ENCODE results near the gene ATP5PF. TPM values are rescaled to one million over a fixed set of nuclear protein-coding genes. Genes with fewer than 3 reads are reported as not detected.
"Not testable (repeated sequence)": the region's sequence is repeated elsewhere in the genome, so short reads cannot be mapped to it uniquely, and the experiment has no call there.

ATP5PF gene, protein sequence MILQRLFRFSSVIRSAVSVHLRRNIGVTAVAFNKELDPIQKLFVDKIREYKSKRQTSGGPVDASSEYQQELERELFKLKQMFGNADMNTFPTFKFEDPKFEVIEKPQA
- 127 and 154 TPM in 2 replicates for total RNA-seq (2014; rRNA removed; shearing (Covaris generic))
- 719 and 751 TPM in 2 replicates for polyA plus RNA-seq (2016; fragmentation: Nextera tagmentation; extraction: Ambion mirVana)
- long read RNA-seq, transcript ATP5PF-205 (5 exons, 589 nt), result minor isoform, 6 of 154 reads
- long read RNA-seq, transcript ATP5PF-201 (4 exons, 614 nt), result major isoform, 126 of 154 reads
- long read RNA-seq, transcript ATP5PF-204 (4 exons, 1,179 nt), result minor isoform, 9 of 154 reads
- long read RNA-seq, partial matches to known transcripts, result 4 of 154 reads
- long read RNA-seq, other reads (novel, unspliced or antisense), result 3 of 154 reads

- Histone ChIP-seq H3K4me2 (peak within 1 kb of the TSS; percentile 96), H3F3A (replicated peaks; ENCODE audit: low read depth) (no peaks in the 10 kb centered on the region), H3K79me2 (replicated peaks; ENCODE audit: insufficient read depth) (peaks cover 87% of the 10 kb centered on the region), H3K27ac (ENCODE audit: low read depth) (peak within 1 kb of the TSS; percentile 100), H4K20me1 (replicated peaks; ENCODE audit: insufficient read depth) (peaks cover 6% of the 10 kb centered on the region; the same call in 1 of the 2 replicates), H3K4me3 (peak within 1 kb of the TSS; percentile 97), H3K4me1 (ENCODE audit: insufficient read depth) (peaks cover 10% of the 10 kb centered on the region; the same call in 1 of the 2 replicates), H3K36me3 (ENCODE audit: insufficient read depth) (no peaks in the 10 kb centered on the region), H3K27me3 (ENCODE audit: insufficient read depth) (no peaks in the 10 kb centered on the region), H3K9me2 (ENCODE audit: insufficient read depth) (no peaks in the 10 kb centered on the region), H2AFZ (peak within 1 kb of the TSS; percentile 94; the same call in 1 of the 2 replicates)
- peaks cover 2% of the 10 kb centered on the region; the same call in 2 of the 3 replicates for H3K36me3 Mint-ChIP-seq (ENCODE audit: low read depth)
- TF ChIP-seq, protein P1, sequence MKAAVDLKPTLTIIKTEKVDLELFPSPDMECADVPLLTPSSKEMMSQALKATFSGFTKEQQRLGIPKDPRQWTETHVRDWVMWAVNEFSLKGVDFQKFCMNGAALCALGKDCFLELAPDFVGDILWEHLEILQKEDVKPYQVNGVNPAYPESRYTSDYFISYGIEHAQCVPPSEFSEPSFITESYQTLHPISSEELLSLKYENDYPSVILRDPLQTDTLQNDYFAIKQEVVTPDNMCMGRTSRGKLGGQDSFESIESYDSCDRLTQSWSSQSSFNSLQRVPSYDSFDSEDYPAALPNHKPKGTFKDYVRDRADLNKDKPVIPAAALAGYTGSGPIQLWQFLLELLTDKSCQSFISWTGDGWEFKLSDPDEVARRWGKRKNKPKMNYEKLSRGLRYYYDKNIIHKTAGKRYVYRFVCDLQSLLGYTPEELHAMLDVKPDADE (IDR thresholded peaks at IDR 0.05), result peak; percentile 85
- peak; percentile 79 for TF ChIP-seq CREB1 (CRISPR knock-in tag; IDR thresholded peaks at IDR 0.05; ENCODE audit: low read depth)
- TF ChIP-seq, protein P2, sequence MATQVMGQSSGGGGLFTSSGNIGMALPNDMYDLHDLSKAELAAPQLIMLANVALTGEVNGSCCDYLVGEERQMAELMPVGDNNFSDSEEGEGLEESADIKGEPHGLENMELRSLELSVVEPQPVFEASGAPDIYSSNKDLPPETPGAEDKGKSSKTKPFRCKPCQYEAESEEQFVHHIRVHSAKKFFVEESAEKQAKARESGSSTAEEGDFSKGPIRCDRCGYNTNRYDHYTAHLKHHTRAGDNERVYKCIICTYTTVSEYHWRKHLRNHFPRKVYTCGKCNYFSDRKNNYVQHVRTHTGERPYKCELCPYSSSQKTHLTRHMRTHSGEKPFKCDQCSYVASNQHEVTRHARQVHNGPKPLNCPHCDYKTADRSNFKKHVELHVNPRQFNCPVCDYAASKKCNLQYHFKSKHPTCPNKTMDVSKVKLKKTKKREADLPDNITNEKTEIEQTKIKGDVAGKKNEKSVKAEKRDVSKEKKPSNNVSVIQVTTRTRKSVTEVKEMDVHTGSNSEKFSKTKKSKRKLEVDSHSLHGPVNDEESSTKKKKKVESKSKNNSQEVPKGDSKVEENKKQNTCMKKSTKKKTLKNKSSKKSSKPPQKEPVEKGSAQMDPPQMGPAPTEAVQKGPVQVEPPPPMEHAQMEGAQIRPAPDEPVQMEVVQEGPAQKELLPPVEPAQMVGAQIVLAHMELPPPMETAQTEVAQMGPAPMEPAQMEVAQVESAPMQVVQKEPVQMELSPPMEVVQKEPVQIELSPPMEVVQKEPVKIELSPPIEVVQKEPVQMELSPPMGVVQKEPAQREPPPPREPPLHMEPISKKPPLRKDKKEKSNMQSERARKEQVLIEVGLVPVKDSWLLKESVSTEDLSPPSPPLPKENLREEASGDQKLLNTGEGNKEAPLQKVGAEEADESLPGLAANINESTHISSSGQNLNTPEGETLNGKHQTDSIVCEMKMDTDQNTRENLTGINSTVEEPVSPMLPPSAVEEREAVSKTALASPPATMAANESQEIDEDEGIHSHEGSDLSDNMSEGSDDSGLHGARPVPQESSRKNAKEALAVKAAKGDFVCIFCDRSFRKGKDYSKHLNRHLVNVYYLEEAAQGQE (IDR thresholded peaks at IDR 0.05; ENCODE audit: unreplicated experiment), result no peak
- H3K4me3 Mint-ChIP-seq, result peak within 1 kb of the TSS; percentile 98
- peaks cover 11% of the 10 kb centered on the region for H3K27me3 Mint-ChIP-seq (ENCODE audit: insufficient read depth, low read depth, poor library complexity)
- DNase-seq (ENCODE audit: low spot score) (peak; percentile 99), ATAC-seq (peak; percentile 95)
- peaks cover 16% of the 10 kb centered on the region for H3K4me1 Mint-ChIP-seq
- no peaks in the 10 kb centered on the region; the same call in 2 of the 3 replicates for H3K9me3 Mint-ChIP-seq
- H3K27ac Mint-ChIP-seq, result peak within 1 kb of the TSS; percentile 100
Measured at GRCh38 chr21:25734904-25735645, at the start of gene ATP5PF, which contains the start of gene GABPA. ATP5PF (minus strand) TSS chr21:25734904; CDS start chr21:25729794, 5,110 bp downstream. GABPA (plus strand) TSS chr21:25734972; CDS start chr21:25741599, 6,627 bp downstream.

DNA sequence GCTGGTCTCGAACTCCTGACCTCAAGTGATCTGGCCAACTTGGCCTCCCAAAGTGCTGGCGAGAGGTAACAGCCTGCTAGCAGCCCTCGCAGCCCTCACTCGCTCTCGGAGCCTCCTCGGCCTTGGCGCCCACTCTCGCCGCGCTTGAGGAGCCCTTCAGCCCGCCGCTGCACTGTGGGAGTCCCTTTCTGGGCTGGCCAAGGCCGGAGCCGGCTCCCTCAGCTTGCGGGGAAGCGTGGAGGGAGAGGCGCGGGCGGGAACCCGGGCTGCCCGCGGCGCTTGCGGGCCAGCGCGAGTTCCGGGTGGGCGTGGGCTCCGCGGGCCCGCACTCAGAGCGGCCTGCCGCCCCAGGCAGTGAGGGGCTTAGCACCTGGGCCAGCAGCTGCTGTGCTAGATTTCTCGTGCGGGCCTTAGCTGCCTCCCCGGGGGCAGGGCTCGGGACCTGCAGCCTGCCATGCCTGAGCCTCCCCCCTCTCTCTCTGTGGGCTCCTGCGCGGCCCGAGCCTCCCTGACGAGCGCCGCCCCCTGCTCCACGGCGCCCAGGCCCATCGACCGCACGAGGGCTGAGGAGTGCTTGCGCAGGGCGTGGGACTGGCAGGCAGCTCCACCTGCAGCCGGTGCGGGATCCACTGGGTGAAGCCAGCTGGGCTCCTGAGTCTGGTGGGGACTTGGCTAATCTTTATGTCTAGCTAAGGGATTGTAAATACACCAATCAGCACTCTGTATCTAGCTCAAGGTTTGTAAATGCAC is 43.6 kb upstream of the ATP5PF start:
- H3K27ac ChIP-seq (ENCODE audit: low read depth); H3K4me3 Mint-ChIP-seq; H4K20me1 ChIP-seq (replicated peaks; ENCODE audit: insufficient read depth); H3K36me3 Mint-ChIP-seq (ENCODE audit: low read depth); H3K4me3 ChIP-seq; H3K27ac Mint-ChIP-seq; H3K36me3 ChIP-seq (ENCODE audit: insufficient read depth); H3K9me2 ChIP-seq (ENCODE audit: insufficient read depth); H3K9me3 Mint-ChIP-seq; H3K4me1 Mint-ChIP-seq; H3F3A ChIP-seq (replicated peaks; ENCODE audit: low read depth); H3K4me1 ChIP-seq (ENCODE audit: insufficient read depth); H3K79me2 ChIP-seq (replicated peaks; ENCODE audit: insufficient read depth); H3K4me2 ChIP-seq; H3K27me3 Mint-ChIP-seq (ENCODE audit: insufficient read depth, low read depth, poor library complexity); H3K27me3 ChIP-seq (ENCODE audit: insufficient read depth): not testable (repeated sequence)
- peak overlapping the region; percentile 63; the same call in 1 of the 2 replicates for H2AFZ ChIP-seq
- ATAC-seq (peak; percentile 55), DNase-seq (ENCODE audit: low spot score) (peak; percentile 20)
